Measurements from ENCODE around the gene TMEM132C. TPM values are rescaled to one million over a fixed set of nuclear protein-coding genes. Genes with fewer than 3 reads are reported as not detected.

Gene TMEM132C
- total RNA-seq, 2 experiments from 2014 or later, result not detected

- no peak overlapping the region for H3K4me3 Mint-ChIP-seq
- CTCF ChIA-PET, result no interaction called here
These were observed 269.8 kb downstream of the TMEM132C start for GRCh38 chr12:128536810-128537209.

GRCh38 chr12:128537668-128538067, 270.7 kb downstream of the TMEM132C start:
- intact Hi-C loops (cut with micrococcal nuclease), result no loop called here

More at GRCh38 chr12:128536810-128537209, 269.8 kb downstream of the TMEM132C start:
- no peak for ATAC-seq
- Mint-ChIP-seq H3K27me3 (no peaks in the 10 kb centered on the region), H3K4me1 (ENCODE audit: low read depth) (peaks cover 9% of the 10 kb centered on the region), H3K27ac (no peak overlapping the region), H3K36me3 (ENCODE audit: low read depth) (no peaks in the 10 kb centered on the region), H3K9me3 (peaks cover 5% of the 10 kb centered on the region)
- intact Hi-C loops (cut with micrococcal nuclease), result no loop called here
- no peak for DNase-seq
- TF ChIP-seq CTCF (IDR thresholded peaks at IDR 0.05), result no peak
- POLR2A ChIA-PET, result no interaction called here

GRCh38 chr12:128542844-128543243, 275.9 kb downstream of the TMEM132C start:
- no peak overlapping the region for H3K4me3 Mint-ChIP-seq

More at GRCh38 chr12:128537668-128538067, 270.7 kb downstream of the TMEM132C start:
- Mint-ChIP-seq H3K4me1 (ENCODE audit: low read depth) (peaks cover 9% of the 10 kb centered on the region), H3K4me3 (no peak overlapping the region), H3K27ac (no peak overlapping the region), H3K9me3 (peaks cover 5% of the 10 kb centered on the region), H3K36me3 (ENCODE audit: low read depth) (no peaks in the 10 kb centered on the region), H3K27me3 (no peaks in the 10 kb centered on the region)
- DNase-seq (no peak), ATAC-seq (no peak)
- ChIA-PET POLR2A (no interaction called here), CTCF (no interaction called here)
- no peak for TF ChIP-seq CTCF (IDR thresholded peaks at IDR 0.05)

GRCh38 chr12:128543460-128543859, 276.5 kb downstream of the TMEM132C start:
- Mint-ChIP-seq H3K4me1 (ENCODE audit: low read depth) (no peaks in the 10 kb centered on the region), H3K36me3 (ENCODE audit: low read depth) (no peaks in the 10 kb centered on the region), H3K9me3 (peaks cover 3% of the 10 kb centered on the region), H3K27me3 (no peaks in the 10 kb centered on the region), H3K4me3 (no peak overlapping the region), H3K27ac (peak overlapping the region; percentile 50)
- no peak for TF ChIP-seq CTCF (IDR thresholded peaks at IDR 0.05)
- intact Hi-C loops (cut with micrococcal nuclease), result no loop called here
- CTCF ChIA-PET, result no interaction called here
- DNase-seq (no peak), ATAC-seq (no peak)
- POLR2A ChIA-PET, result no interaction called here

More at GRCh38 chr12:128542844-128543243, 275.9 kb downstream of the TMEM132C start:
- ChIA-PET CTCF (no interaction called here), POLR2A (no interaction called here)
- Mint-ChIP-seq H3K9me3 (peaks cover 3% of the 10 kb centered on the region), H3K4me1 (ENCODE audit: low read depth) (no peaks in the 10 kb centered on the region), H3K36me3 (ENCODE audit: low read depth) (no peaks in the 10 kb centered on the region), H3K27ac (peak overlapping the region; percentile 6), H3K27me3 (no peaks in the 10 kb centered on the region)
- DNase-seq (no peak), ATAC-seq (no peak)
- no peak for TF ChIP-seq CTCF (IDR thresholded peaks at IDR 0.05)
- intact Hi-C loops (cut with micrococcal nuclease), result no loop called here

- no peak for DNase-seq
- no peak for ATAC-seq
- Mint-ChIP-seq H3K9me3 (peaks cover 3% of the 10 kb centered on the region), H3K4me1 (ENCODE audit: low read depth) (no peaks in the 10 kb centered on the region), H3K27me3 (no peaks in the 10 kb centered on the region), H3K36me3 (ENCODE audit: low read depth) (no peaks in the 10 kb centered on the region), H3K27ac (no peak overlapping the region), H3K4me3 (no peak overlapping the region)
- TF ChIP-seq CTCF (IDR thresholded peaks at IDR 0.05), result no peak
- CTCF ChIA-PET, result no interaction called here
- POLR2A ChIA-PET, result no interaction called here
- intact Hi-C loops (cut with micrococcal nuclease), result no loop called here
These were observed 277.0 kb downstream of the TMEM132C start for GRCh38 chr12:128543971-128544370.

Data from activated CD8-positive, alpha-beta T cell treated with anti-CD3 and anti-CD28 coated beads for 36 hours (primary cell).